NCI-H524 treated with DMSO at 0.1 percent for 48 hours (cell line): ENCODE results near the gene PIGZ.

Source experiments
- DNase-seq: peaks from one replicate; lab custom pipeline; 2025; lab: John Stamatoyannopoulos, UW

Gene PIGZ, protein sequence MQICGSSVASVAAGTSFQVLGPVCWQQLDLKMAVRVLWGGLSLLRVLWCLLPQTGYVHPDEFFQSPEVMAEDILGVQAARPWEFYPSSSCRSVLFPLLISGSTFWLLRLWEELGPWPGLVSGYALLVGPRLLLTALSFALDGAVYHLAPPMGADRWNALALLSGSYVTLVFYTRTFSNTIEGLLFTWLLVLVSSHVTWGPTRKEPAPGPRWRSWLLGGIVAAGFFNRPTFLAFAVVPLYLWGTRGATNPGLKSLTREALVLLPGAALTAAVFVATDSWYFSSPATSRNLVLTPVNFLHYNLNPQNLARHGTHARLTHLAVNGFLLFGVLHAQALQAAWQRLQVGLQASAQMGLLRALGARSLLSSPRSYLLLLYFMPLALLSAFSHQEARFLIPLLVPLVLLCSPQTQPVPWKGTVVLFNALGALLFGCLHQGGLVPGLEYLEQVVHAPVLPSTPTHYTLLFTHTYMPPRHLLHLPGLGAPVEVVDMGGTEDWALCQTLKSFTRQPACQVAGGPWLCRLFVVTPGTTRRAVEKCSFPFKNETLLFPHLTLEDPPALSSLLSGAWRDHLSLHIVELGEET

DNA sequence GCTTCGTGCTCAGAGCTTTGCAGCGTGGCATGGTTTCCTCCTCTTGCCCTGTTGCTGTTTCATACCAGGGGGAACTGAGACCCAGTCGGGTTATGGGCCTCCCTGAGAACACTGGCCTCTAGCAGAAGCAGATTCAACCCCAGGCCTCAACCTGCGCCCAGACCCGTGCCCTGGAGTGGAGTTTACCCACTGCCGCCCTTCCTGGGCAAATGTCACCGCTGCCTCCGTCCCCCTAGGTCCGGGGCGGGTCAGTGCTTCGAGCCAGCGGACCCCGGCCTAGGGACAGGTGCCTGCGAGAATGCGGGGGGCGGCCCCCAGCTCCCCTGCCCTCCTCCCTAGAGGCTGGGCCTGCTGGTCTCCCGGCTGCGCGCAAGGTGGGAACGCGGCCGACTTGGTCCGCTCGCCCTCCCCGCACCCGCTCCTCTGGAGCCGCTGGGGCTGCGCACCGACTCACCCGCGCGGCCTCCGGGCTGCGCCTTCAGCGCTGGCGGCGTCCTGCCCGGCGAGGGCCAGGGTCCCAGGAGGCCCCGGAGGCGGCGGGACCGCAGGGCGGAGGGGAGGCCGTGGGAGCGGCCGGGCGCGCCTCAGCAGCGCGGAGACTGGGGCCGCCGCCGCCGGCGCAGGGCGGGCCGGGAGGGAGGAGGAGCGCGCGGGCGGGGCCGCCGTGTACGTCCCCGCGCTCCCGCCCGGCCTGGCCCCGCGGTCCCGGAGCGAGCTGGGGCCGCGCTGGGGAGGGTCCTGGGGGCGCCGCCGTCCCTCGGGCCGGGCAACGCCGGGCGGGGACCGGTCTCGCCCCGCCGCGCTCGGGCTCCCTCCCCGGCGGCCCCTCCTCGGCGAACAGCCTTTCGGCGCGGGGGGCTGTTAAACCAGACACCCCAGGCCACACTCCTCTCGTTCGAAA, at the start of gene PIGZ:
Gene PIGZ, minus strand, starts transcription at position 601 of the 901 bp plus-strand sequence. CDS start 16,802 bp downstream, outside the sequence.
- DNase-seq: no peak

DNA sequence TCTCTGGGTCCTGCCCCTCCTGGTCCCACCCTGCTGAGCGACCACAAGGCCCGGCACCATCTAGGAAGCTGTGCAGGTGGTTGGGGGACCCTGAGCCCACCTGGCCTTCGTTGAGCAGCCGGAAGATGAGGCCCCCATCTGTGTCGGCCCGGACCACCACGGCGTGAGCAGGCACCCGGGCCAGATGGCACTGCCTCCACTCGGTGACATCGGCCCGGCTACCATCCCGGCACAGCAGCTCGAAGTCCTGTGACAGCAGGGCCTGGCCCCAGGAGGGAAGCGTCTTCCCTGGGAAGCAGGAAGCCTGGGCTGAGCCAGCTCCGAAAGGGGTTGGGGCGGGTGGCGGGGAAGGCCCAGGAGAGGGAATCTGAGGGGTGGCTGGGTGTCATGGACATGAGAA, 48.4 kb upstream of the PIGZ start:
- DNase-seq: no peak

DNA sequence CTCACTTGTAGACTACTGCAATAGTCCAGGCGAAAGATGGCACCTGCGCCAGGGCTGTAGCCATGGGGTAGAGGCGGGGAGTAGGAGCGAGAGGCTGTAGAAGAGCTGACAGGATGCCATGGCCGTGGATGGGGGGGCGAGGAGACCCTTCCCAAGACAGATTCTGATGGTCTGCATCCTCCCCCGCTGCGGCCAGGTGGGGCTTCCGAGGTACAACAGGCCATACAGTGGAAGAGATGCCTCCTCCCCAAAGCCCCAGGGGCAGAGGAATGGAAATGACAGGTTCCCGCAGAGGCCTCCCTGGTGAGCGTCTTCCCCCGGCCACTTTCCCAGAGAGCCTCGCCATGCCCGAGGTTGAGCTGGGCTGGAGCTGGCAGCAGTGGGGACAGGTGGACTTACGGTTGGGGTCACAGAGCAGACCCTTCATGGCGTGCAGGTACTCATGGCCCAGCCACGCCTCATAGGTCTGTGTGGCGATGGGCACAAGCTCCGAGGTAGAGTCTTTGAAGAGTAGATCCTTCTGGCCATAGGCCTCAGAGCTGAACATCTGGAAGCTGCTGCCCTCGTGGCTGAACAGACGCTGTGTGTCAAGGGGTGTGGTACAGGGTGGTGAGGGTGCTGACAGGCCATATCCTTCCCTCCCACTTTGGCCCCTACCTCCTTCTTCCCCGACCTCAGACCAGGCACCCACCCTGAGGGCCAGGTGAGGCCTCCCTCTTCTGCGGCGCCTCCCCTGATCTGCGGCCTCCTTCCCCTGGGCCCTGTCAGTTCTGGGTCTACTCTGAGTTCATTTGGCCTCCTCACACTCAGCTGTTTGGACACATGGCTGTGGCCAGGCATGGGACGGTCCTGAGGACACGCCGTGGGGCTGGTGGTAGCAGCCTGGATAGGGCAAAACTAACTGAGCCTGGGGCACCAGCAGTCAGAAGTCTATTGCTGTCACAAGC, 47.4 kb upstream of the PIGZ start:
- no peak for DNase-seq

DNA sequence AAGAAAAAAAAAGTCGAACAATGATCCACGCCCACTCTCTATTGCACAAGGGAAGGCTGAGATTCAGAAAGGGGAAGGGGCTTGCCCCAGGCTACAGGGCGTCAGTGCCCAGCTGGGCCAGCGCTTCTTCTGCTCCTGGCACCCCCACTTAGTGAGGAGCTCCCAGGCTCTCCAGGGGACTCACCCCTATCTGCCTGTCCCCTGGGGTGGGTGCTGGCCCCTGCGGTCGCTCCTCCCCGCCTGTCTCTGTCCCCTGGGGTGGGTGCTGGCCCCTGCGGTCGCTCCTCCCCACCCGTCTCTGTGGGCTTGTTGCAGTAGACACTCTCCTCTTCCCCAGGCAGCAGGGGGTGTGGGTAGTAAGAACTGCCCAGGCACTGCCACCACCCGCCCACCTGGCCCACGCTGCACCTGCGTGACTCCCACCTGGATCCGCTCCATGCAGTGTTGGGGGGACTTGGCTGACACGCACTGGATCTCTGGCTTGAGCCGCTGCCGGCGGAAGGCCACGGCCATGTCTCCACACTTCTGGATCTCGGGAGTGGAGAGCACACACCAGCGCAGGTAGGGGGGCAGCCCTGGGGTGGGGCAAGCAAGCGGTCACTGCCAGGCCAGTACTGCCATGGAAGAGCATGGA, 46.4 kb upstream of the PIGZ start:
- no peak for DNase-seq

DNA sequence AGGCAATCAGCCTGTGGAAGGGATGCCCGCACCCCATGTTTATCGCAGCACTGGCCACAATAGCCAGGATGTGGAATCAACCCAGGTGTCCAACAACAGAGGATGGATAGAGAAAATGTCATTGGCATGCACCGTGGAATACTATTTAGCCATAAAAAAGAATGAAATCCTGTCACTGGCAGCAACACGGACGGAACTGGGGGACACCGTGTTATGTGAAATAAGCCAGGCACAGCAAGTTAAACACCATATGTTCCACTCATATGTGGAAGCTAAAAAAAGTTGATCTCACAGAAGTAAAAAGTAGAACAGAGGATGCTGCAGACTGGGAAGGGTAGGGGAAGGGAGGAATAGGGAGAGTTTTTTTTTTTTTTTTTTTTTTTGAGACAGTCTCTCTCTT, 45.4 kb upstream of the PIGZ start:
- DNase-seq: no peak

DNA sequence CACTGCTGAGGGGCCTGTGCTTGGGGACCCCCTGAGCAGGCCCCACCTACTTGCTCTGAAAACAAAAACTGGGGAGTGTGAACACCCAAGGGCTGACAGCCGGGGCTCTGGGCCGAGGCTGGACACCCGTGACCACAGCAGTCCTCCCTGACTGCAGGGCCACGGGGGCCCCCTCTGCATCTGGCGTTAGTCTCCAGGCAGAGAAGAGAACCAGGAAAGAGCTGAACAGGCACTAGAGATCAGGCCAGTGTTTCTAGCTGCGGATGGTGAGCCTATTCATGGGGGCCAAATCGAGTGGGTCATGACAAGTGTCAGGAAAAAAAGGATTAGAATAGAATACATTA, 43.9 kb upstream of the PIGZ start:
- no peak for DNase-seq

DNA sequence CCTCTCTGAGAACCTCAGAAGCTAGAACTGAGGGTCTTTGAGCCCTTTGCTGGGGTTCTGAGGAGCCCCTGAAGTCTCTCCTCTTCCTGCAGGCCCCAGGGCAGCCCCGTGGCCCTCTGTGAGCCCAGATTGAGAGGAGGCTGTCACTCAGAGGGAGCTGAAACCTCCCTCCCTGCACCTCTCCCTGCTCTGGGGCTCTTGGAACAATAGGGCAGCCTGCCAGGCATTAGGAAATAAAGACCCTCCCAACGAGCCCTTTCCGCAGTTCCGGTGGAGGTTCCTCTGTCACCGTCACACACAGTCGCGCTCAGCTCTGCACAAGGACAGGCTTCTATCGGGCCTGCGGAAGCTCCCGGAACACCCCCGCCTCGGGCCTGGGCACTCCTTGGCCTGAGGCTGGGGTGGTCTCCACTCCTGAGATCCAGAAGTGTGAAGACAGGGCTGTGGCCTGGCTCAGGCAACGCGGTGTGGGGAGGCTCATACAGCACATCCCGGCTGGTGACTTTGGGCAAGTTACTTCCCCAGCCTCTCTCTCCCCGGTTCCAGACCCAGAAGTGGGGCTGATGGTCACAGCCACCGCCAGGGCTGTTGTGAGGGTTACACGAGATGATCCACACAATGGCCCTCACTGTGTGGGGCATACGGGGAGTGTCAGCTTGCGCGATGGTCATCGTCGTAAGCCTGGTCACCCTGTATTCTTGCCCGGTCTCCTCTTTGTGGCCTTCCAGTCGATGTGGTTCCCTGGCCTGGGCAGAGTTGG, 43.3 kb upstream of the PIGZ start:
- DNase-seq: no peak

DNA sequence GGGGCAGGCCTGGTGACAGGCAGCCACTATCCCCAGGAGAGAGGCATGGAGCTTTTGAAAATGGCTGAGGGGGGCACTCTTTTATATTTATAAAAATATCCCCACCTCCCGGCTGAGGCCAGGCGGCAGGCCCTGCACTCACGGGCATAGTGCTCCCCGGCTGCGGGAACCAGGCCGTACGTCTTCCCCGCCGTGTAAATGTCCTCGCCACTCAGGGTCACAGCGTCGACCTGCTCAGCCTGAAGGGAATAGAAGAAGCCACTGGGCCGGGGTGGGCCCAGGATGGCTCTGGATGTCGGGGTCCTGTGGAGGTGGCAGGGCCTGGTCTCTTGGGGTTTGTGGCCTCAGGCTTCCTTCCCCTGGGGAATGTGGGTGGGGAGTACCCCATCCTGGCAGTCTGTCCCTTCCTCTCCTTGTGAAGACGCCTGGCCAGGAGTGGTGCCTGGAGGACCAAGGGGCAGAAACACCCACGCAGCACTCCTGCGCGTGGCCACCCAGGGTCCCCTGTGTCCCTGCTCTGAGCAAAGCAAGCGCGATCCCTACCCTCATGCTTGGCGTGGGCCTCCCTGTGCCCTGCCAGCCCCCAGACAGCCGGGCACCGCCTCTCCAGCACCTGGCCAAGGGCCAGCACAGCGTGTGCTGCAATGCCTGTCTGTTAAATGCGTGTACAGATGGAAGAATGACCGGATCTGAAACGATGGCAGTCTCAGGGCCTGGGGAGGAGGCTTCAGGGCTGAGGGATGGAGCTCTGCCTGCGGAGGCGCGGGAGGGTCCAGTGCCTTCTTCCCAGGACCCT, 42.1 kb upstream of the PIGZ start:
- peak; percentile 21 for DNase-seq

DNA sequence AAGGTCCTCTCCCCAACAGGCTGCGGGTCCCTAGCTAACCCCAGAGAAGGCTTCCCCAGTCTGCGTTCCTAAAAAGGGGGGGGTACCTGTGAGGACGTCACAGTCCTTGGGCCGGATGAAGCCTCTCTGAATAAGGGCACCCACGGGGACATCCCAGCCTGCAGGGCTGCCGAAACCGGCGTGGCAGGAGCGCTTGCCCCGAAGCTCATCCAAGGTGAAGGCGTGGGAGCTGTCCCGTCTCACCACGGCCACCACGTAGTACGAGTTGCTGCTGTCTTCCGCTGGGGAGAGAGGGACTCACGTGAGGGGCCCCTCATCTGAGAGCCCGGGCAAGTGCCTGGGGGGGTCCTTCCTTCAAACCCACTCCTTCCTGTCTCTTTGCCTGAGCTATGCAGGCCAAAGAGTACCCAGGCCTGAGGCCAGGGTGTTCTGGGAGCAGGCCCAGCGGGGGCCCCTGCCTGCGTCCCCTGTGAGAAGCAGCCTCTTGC, 40.9 kb upstream of the PIGZ start:
- no peak for DNase-seq

DNA sequence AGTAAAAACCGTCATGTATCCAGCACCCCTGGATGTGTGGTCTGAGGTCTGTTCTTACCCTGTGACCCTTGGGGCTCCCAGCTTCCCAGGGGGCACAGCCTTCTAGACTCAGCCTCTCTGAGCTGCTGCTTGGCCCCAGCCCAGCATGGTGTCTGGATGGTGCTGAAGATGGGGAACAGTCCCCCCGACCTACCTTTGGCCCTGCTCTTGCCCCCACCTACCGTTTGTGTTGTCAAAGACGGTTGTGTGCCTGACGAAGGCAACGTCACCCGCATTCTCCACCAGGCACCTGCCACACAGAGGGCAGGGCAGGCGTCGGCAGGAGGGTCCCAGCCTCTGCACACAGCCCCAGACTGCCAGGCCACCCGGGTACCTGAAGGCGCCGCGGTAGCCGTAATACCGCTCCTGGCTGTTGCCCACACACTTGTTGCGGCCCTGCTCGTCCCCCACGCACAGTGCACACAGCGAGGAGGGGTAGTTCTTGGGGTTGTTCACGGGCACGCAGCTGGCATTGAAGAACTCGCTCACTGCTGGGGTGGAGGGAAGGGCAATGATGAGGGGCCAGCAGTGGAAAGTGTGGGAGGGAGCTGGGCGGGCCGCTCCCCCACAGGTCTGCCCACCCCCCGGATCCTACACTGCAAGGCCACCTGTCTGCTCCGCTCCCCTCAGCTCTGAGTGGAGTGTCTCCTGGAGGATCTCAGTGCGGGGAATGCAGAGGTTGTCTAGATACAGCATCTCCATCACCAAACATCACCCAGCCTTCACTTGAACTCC, 40.0 kb upstream of the PIGZ start:
- DNase-seq: no peak

DNA sequence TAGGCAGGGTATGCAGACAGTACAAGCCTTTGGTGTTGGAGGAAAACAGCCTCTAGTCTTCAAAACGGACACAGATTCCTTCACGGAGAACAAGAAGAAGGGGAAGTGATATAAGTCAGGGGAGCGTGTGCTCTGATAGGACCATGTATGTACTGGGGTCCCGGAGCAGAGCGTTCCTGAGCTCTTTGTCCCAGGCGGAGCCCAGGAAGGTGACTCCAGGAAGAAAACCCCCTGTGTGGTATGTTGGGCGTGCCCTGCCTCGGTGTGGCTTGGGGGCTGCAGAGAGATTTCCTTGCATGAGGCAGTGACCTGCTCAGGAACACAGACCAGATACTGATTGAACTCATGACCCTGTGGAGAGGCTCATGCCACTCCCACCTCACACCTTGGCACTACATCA, 39.3 kb upstream of the PIGZ start:
- DNase-seq: no peak

DNA sequence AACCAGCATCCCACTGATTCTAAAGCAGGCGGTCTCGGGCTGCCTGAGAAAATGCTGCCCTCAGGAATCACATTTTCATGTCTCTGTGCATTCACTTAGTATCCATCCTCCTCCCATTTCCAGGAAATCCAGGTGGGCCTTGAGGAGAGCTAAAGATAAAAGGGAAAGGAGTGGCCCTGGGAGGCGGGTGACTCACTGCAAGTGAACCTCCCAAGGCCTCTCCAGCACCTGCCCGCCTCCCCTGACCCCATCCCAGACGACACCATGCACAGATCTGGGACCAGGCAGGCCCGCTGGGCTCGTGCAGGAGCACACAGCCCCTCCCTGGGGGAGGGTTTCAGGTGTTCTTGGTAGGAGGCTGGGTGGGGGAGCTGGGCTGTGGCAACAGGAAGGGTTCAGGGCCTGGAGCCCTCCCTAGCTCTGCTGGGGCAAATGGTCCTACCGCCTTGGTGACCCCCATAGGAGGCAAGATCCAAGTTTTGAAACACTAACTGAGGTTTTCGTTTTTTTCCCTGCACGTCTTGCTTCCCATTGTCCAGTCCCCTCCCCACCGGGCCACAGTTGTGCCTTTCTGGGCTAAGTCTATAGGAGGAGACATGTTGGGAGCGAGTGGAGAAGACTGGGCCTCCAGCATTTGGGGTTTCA, 38.8 kb upstream of the PIGZ start:
- DNase-seq: no peak

DNA sequence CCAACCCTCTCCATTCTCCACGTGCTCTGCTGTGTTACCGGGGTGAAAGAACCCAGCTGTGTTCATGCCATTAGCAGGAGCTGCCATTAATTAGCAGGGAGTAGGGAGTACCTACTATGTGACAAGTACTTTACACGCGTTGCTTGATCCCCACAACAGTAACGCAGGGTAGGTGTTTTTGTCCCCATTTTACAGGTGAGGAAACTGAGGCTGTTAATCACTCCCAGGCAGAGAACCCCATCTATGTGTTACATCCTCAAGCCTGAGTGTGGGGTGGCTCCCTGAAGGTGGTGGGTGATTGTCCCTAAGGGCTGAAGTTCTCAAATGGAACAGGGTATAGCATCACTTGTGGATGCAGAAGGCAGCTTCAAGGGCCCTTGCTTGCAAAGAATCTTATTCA, 38.2 kb upstream of the PIGZ start:
- no peak for DNase-seq

DNA sequence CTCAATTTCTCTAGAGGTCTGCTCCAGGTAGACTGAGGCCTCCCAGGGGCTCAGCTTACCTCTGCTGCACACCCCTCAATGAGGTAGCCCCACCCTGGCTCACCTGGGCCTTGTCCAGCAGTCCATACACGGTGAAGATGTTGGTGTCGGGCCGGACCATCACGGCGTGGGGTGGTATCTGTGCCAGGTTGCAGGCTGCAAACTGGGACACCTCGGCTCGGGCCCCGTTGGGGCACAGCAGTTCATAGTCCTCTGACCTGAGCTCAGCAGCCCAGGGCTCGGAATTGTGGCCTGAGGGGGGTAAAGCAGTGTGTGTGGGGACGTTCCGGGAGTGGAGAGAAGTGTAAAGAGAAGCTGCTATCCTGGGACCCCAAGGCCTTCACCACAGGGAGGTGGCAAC, 37.8 kb upstream of the PIGZ start:
- DNase-seq: no peak

DNA sequence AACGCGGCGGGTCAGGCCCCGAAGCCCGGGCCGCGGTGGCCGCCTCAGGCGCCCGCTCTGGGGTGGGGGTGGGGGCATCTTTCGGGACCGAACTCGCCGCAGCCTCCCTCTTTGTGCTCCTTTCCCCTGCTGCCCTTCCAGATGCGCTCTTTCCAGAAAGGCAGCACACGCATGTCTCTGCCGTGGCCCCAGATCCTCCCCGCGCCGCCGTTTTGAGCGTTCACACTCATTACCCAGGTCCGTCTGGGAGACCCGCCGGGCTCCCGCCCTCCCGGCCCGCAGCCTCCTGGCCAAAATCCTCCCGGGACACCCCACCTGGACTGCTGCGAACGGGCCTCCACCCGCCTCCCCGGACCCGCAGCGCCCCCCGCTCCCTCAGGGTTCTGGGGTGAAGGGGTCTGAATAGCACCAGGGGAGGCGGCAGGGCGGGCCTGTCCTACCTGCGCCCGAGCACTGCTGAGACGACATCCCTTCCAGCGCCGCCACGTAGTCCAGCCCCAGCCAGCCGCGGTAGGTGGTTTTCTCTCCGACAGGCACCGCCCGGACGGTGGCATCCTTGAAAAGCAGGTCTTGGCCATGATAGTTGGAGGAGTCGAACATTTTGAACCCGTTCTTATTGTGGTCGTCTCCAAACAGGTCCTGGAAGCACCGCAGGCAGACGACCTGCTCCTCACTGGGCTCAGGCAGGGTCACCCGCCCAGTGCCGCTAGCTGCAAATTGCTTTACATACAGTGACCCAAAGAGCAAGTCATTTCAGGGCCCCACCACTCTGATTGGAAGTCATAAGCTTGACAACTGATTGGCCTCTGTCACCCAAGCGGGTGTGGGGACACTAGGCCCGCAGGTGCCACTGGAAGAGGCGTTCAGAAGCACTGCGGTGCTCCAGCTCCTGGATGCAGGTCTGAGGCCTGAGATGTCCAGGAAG, 35.1 kb upstream of the PIGZ start:
- no peak for DNase-seq

DNA sequence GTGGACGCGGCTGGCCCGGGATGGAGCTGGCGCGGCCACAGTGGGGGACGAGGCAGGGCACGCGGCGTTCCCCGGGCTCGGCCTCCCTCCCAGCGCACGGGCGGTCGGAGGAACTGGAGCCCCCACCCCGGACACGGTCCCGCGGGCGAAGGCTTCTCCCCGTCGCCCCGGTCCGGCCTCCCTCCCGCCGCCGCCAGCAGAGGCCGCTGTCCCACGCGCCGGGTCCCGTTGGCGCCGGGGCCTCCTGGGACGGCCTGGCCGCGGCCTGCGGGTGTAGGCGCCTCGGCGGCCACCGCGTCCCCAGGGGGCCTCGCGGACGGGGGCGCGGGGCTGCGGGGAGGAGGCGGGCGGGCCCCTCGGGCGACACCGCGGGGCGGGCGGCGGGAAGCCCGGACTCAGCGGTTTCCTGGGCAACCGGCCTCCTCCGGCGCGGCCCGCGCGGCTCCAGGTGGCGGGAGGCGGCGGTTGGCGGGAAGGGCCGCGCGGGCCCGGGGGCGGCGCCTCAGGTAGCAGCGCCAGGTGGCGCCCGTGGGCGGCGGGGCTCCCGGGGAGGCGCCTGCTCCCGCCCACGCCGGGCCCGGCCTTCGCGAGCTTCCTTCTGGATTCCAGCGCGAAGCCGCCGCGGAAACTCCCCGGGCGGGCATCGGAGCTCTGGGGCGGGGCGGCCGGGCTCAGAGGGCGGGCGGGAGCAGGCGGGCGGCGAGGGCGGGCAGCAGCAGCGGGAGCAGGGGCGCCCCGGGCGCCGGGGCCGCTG, 34.2 kb upstream of the PIGZ start:
- no peak for DNase-seq
